Spleen (tissue), 11 donors: Measurements from ENCODE around the gene SEMA4A. TPM values are rescaled to one million over a fixed set of nuclear protein-coding genes. Genes with fewer than 3 reads are reported as not detected.

Experiments
- DNase-seq: peaks from one replicate; pipeline ENCODE4 v3.0.0-alpha.2; 2020
- H3K27ac ChIP-seq, 8 donors: fragments of 200-600 bp; sonication (generic) in 7 of 8; 1 replicate in 4 of 8; 2 replicates in 4 of 8; pipeline versions ENCODE4 v1.5.0 to v1.8.0; 2016 to 2021; ENCODE audit warnings: inconsistent platforms in 4 of 8, mild to moderate bottlenecking in 4 of 8, moderate library complexity in 1 of 8
- H3K27me3 ChIP-seq, 7 donors: fragments of 200-600 bp; sonication (generic) in 6 of 7; replicated peaks in 1 of 7; 1 replicate in 4 of 7; 2 replicates in 3 of 7; pipeline versions ENCODE4 v1.5.0 to v1.8.0; 2016 to 2021; ENCODE audit warnings: inconsistent platforms in 3 of 7, mild to moderate bottlenecking in 1 of 7
- H3K36me3 ChIP-seq, 6 donors: fragments of 200-600 bp; sonication (generic) in 5 of 6; 1 replicate in 4 of 6; 2 replicates in 2 of 6; pipeline versions ENCODE4 v1.5.0 to v1.8.0; 2016 to 2021; ENCODE audit warnings: inconsistent platforms in 2 of 6
- H3K4me1 ChIP-seq, 6 donors: fragments of 200-600 bp; sonication (generic) in 5 of 6; 1 replicate in 3 of 6; 2 replicates in 3 of 6; pipeline versions ENCODE4 v1.5.0 to v1.8.0; 2016 to 2021; ENCODE audit warnings: inconsistent platforms in 3 of 6
- H3K4me3 ChIP-seq, 8 donors: fragments of 200-600 bp; sonication (generic) in 7 of 8; 1 replicate in 4 of 8; 2 replicates in 4 of 8; pipeline versions ENCODE4 v1.5.0 to v1.8.0; 2016 to 2021; ENCODE audit warnings: inconsistent platforms in 4 of 8, mild to moderate bottlenecking in 4 of 8, moderate library complexity in 2 of 8
- H3K9me3 ChIP-seq, 8 donors: fragments of 200-600 bp; sonication (generic) in 7 of 8; 1 replicate in 4 of 8; 2 replicates in 4 of 8; pipeline versions ENCODE4 v1.5.0 to v1.8.0; 2016 to 2021; ENCODE audit warnings: inconsistent platforms in 4 of 8
- CTCF ChIP-seq, 11 experiments: fragments of 200-600 bp in 7 of 11; fragments of 450-650 bp in 4 of 11; sonication (generic) in 4 of 11; IDR thresholded peaks in 8 of 11; conservative IDR thresholded peaks in 3 of 11; 1 replicate in 7 of 11; 2 replicates in 4 of 11; pipeline versions ENCODE4 v1.4.0 to v1.8.0; 2016 to 2021; ENCODE audit warnings: antibody characterized with exemption in 11 of 11, inconsistent platforms in 4 of 11, mild to moderate bottlenecking in 1 of 11
- POLR2A ChIP-seq, 3 donors: fragments of 450-650 bp; IDR thresholded peaks; one replicate each; pipeline ENCODE4 v1.5.1; 2017; ENCODE audit warnings: antibody characterized with exemption in 3 of 3, mild to moderate bottlenecking in 1 of 3
- POLR2AphosphoS5 ChIP-seq, 3 donors: sonication (generic); formaldehyde crosslinking; IDR thresholded peaks; one replicate each; pipeline ENCODE4 v1.5.1; 2017; ENCODE audit warnings: antibody characterized with exemption in 3 of 3
- WGBS, 5 donors: extraction: QIAGEN DNeasy Blood & Tissue Kit in 3 of 5; methylation state at CpG; one replicate each; pipeline versions ENCODE4 v1.1.5 to v1.1.7; 2013 to 2018; 5-methylcytosine and 5-hydroxymethylcytosine counted together
- intact Hi-C: fragments of 100-400 bp; cut with DNase I; formaldehyde crosslinking; loops from one replicate; pipeline ENCODE4 v1.15.0; 2023; ENCODE audit warnings: low total_unique reads
- polyA plus RNA-seq, 3 donors: library from polyadenylated mRNA; stranded (reverse); fragments of 200-250 nt; gene quantifications; one replicate each; pipeline ENCODE4 v1.2.1, GENCODE V29; 2013
- small RNA-seq, 4 donors: library from RNA; depleted of rRNA; stranded (forward); fragments of <200 nt; gene quantifications; one replicate each; pipeline ENCODE3, GENCODE V24; 2016
- total RNA-seq, 7 donors: library from RNA; depleted of rRNA in 3 of 7; stranded (reverse); fragments of >200 nt in 3 of 7; fragmentation: NEBNext Ultra II Directional in 4 of 7; extraction: Animal tissue kit (Norgen Biotek cat#: 25700) in 4 of 7; gene quantifications; one replicate each; pipeline versions ENCODE4 v1.1.0 to v1.2.1, GENCODE V29; 2016 to 2021
- donor health status: healthy with polysubstance abuse.
- donor health status: DM: no; HTN: no; CAD: no; lungs with moderate emphysema.
- donor health status: DM: no; HTN: no; CAD: no.
- donor health status: Bipolar disorder and iron deficiency.
- donor health status: healthy.
- donor health status: DM: no; HTN: no; CAD: no.
- donor health status: DM: yes; HTN: yes; CAD: no.

The SEMA4A gene
- total and polyA plus RNA-seq, 10 donors = 7.1 to 65.9 (median 33.2) TPM

- peaks cover 0 to 26% (median 10%) of the 10 kb centered on the region in 6 donors for H3K4me1 ChIP-seq
- DNase-seq = peak; percentile 28
- peaks cover 0 to 92% (median 54%) of the 10 kb centered on the region in 6 donors for H3K36me3 ChIP-seq
- no peaks in the 10 kb centered on the region for H3K9me3 ChIP-seq
- intact Hi-C loops = no loop called here
- H3K27ac ChIP-seq = peak overlapping the region in 4 of 8 donors; percentile 50 to 64 (median 52)
- no peak for TF ChIP-seq POLR2AphosphoS5 (IDR thresholded peaks at IDR 0.05)
- TF ChIP-seq CTCF (IDR thresholded peaks at IDR 0.05 in 8 of 11, conservative IDR thresholded peaks at IDR 0.05 in 3 of 11) = no peak
- no peak for TF ChIP-seq POLR2A (IDR thresholded peaks at IDR 0.05)
- WGBS, 5 donors = 40 to 54% (median 50%) methylated on average over 2 of the region's 2 CpGs
- H3K4me3 ChIP-seq = no peak overlapping the region
- no peaks in the 10 kb centered on the region for H3K27me3 ChIP-seq
Measured at GRCh38 chr1:156226116-156226538, 72.7 kb downstream of the SEMA4A start.

GRCh38 chr1:156226782-156227181, 73.4 kb downstream of the SEMA4A start:
- no peaks in the 10 kb centered on the region for H3K9me3 ChIP-seq
- H3K36me3 ChIP-seq = peaks cover 0 to 92% (median 48%) of the 10 kb centered on the region in 6 donors
- intact Hi-C loops = no loop called here
- peak overlapping the region in 4 of 8 donors; percentile 36 to 64 (median 52) for H3K27ac ChIP-seq
- WGBS, 5 donors = 86 to 93% (median 91%) methylated on average over 4 of the region's 4 CpGs
- H3K4me1 ChIP-seq = peaks cover 0 to 21% (median 10%) of the 10 kb centered on the region in 6 donors
- H3K27me3 ChIP-seq = no peaks in the 10 kb centered on the region
- TF ChIP-seq CTCF (IDR thresholded peaks at IDR 0.05 in 8 of 11, conservative IDR thresholded peaks at IDR 0.05 in 3 of 11) = no peak
- TF ChIP-seq POLR2AphosphoS5 (IDR thresholded peaks at IDR 0.05) = no peak
- DNase-seq = peak; percentile 17
- H3K4me3 ChIP-seq = no peak overlapping the region

Small RNA genes within 50 kb of the gene (small RNA-seq; reads per million reads assigned to genes)
- 0 reads per million in 4 donors for gene RF00568

Other genes starting within 250 kb of the SEMA4A start
- 10 to 100 TPM; 48.1 to 66.2 (median 52.6) TPM for gene RIT1, start 242.2 kb upstream of the SEMA4A start, total RNA-seq
- gene RIT1, start 242.2 kb upstream of the SEMA4A start, polyA plus RNA-seq = 10 to 100 TPM in 2 of 3 donors, 1 to 10 TPM in 1; 9.0 to 16.3 (median 10.2) TPM
- 10 to 100 TPM; 43.2 to 70.5 (median 59.3) TPM for gene KHDC4, start 219.2 kb upstream of the SEMA4A start, total RNA-seq
- gene KHDC4, start 219.2 kb upstream of the SEMA4A start, polyA plus RNA-seq = 10 to 100 TPM; 24.9 to 33.8 (median 29.3) TPM
- gene RXFP4, start 211.9 kb upstream of the SEMA4A start, total RNA-seq = under 1 TPM in 1 of 7 donors, not detected in 6; 0.88 TPM
- gene RXFP4, start 211.9 kb upstream of the SEMA4A start, polyA plus RNA-seq = under 1 TPM in 1 of 3 donors, not detected in 2; 0.06 TPM
- gene ARHGEF2, start 175.0 kb upstream of the SEMA4A start, total RNA-seq = 100 to 1,000 TPM; 129 to 228 (median 192) TPM
- 10 to 100 TPM; 45.1 to 83.0 (median 63.4) TPM for gene ARHGEF2, start 175.0 kb upstream of the SEMA4A start, polyA plus RNA-seq
- 100 to 1,000 TPM; 152 to 254 (median 183) TPM for gene SSR2, start 132.6 kb upstream of the SEMA4A start, total RNA-seq
- 100 to 1,000 TPM; 198 to 291 (median 224) TPM for gene SSR2, start 132.6 kb upstream of the SEMA4A start, polyA plus RNA-seq
- gene UBQLN4, start 99.8 kb upstream of the SEMA4A start, total RNA-seq = 10 to 100 TPM; 15.7 to 26.4 (median 21.2) TPM
- 10 to 100 TPM; 11.2 to 18.0 (median 12.2) TPM for gene UBQLN4, start 99.8 kb upstream of the SEMA4A start, polyA plus RNA-seq
- gene LAMTOR2, start 98.8 kb upstream of the SEMA4A start, total RNA-seq = 10 to 100 TPM; 29.5 to 53.3 (median 42.3) TPM
- gene LAMTOR2, start 98.8 kb upstream of the SEMA4A start, polyA plus RNA-seq = 100 to 1,000 TPM in 2 of 3 donors, 10 to 100 TPM in 1; 80.0 to 121 (median 107) TPM
- under 1 TPM in 2 of 7 donors, not detected in 5; 0.50 to 0.70 TPM for gene RAB25, start 92.4 kb upstream of the SEMA4A start, total RNA-seq
- gene RAB25, start 92.4 kb upstream of the SEMA4A start, polyA plus RNA-seq = under 1 TPM; 0.28 to 0.61 (median 0.45) TPM
- under 1 TPM; 0.26 to 0.76 (median 0.38) TPM for gene MEX3A, start 71.1 kb upstream of the SEMA4A start, total RNA-seq
- gene MEX3A, start 71.1 kb upstream of the SEMA4A start, polyA plus RNA-seq = under 1 TPM; 0.11 to 0.17 (median 0.16) TPM
- 100 to 1,000 TPM in 6 of 7 donors, 10 to 100 TPM in 1; 95.1 to 279 (median 124) TPM for gene LMNA, start 38.9 kb upstream of the SEMA4A start, total RNA-seq
- 10 to 100 TPM; 33.9 to 61.1 (median 39.4) TPM for gene LMNA, start 38.9 kb upstream of the SEMA4A start, polyA plus RNA-seq
- 10 to 100 TPM; 22.8 to 32.7 (median 29.0) TPM for gene SLC25A44, start 40.5 kb downstream of the SEMA4A start, total RNA-seq
- gene SLC25A44, start 40.5 kb downstream of the SEMA4A start, polyA plus RNA-seq = 1 to 10 TPM; 4.8 to 8.4 (median 6.2) TPM
- gene PMF1, start 59.4 kb downstream of the SEMA4A start, total RNA-seq = 10 to 100 TPM; 43.8 to 74.0 (median 59.5) TPM
- 10 to 100 TPM; 66.3 to 97.6 (median 79.3) TPM for gene PMF1, start 59.4 kb downstream of the SEMA4A start, polyA plus RNA-seq
- gene BGLAP, start 88.6 kb downstream of the SEMA4A start, total RNA-seq = 1 to 10 TPM; 1.8 to 6.0 (median 2.5) TPM
- gene BGLAP, start 88.6 kb downstream of the SEMA4A start, polyA plus RNA-seq = 1 to 10 TPM; 1.7 to 2.4 (median 2.4) TPM
- 1 to 10 TPM in 6 of 7 donors, under 1 TPM in 1; 0.94 to 4.0 (median 1.8) TPM for gene PAQR6, start 94.5 kb downstream of the SEMA4A start, total RNA-seq
- gene PAQR6, start 94.5 kb downstream of the SEMA4A start, polyA plus RNA-seq = 1 to 10 TPM in 2 of 3 donors, under 1 TPM in 1; 0.80 to 2.3 (median 2.2) TPM
- gene SMG5, start 129.2 kb downstream of the SEMA4A start, total RNA-seq = 10 to 100 TPM; 48.9 to 80.5 (median 70.8) TPM
- 10 to 100 TPM; 14.9 to 33.6 (median 17.7) TPM for gene SMG5, start 129.2 kb downstream of the SEMA4A start, polyA plus RNA-seq
- 1 to 10 TPM; 2.6 to 6.8 (median 4.6) TPM for gene TMEM79, start 130.7 kb downstream of the SEMA4A start, total RNA-seq
- gene TMEM79, start 130.7 kb downstream of the SEMA4A start, polyA plus RNA-seq = 1 to 10 TPM; 3.4 to 5.3 (median 3.8) TPM
- 10 to 100 TPM; 25.5 to 54.4 (median 44.2) TPM for gene GLMP, start 142.1 kb downstream of the SEMA4A start, total RNA-seq
- 10 to 100 TPM; 26.3 to 31.9 (median 30.6) TPM for gene GLMP, start 142.1 kb downstream of the SEMA4A start, polyA plus RNA-seq
- gene VHLL, start 145.7 kb downstream of the SEMA4A start, total RNA-seq = not detected
- gene VHLL, start 145.7 kb downstream of the SEMA4A start, polyA plus RNA-seq = not detected
- gene CCT3, start 184.7 kb downstream of the SEMA4A start, total RNA-seq = 100 to 1,000 TPM in 5 of 7 donors, 10 to 100 TPM in 2; 83.9 to 129 (median 104) TPM
- gene CCT3, start 184.7 kb downstream of the SEMA4A start, polyA plus RNA-seq = 100 to 1,000 TPM in 2 of 3 donors, 10 to 100 TPM in 1; 73.7 to 113 (median 106) TPM
- gene TSACC, start 184.9 kb downstream of the SEMA4A start, total RNA-seq = not detected
- gene TSACC, start 184.9 kb downstream of the SEMA4A start, polyA plus RNA-seq = 1 to 10 TPM in 2 of 3 donors, under 1 TPM in 1; 0.41 to 1.4 (median 1.3) TPM
- gene RHBG, start 215.6 kb downstream of the SEMA4A start, total RNA-seq = 1 to 10 TPM in 1 of 7 donors, under 1 TPM in 1, not detected in 5; 0.67 to 1.4 TPM
- under 1 TPM; 0.05 to 0.38 (median 0.13) TPM for gene RHBG, start 215.6 kb downstream of the SEMA4A start, polyA plus RNA-seq